ENCODE data around the gene SNAPC1.
"Not testable (repeated sequence)": the region's sequence is repeated elsewhere in the genome, so short reads cannot be mapped to it uniquely, and the experiment has no call there.

GRCh38 chr14:61746346-61746745 is 15.9 kb upstream of the SNAPC1 start:
- not testable (repeated sequence) for TF ChIP-seq CTCF, POLR2A (IDR thresholded peaks at IDR 0.05)
